Measurements from ENCODE around the gene STAMBPL1.

The STAMBPL1 gene

GRCh38 chr10:88953662-88954061 is 73.6 kb downstream of the STAMBPL1 start:
- no peak for DNase-seq (ENCODE audit: low read depth, low spot score)
- no peak overlapping the region for H3K9ac ChIP-seq (ENCODE audit: insufficient read length, low read depth)
- no peaks in the 10 kb centered on the region for H3K9me3 ChIP-seq (ENCODE audit: insufficient read depth, low read length)
- H3K27me3 ChIP-seq (ENCODE audit: insufficient read depth, insufficient read length) = no peaks in the 10 kb centered on the region
- H3K36me3 ChIP-seq (ENCODE audit: insufficient read depth, insufficient read length, low read length) = no peaks in the 10 kb centered on the region
- no peak overlapping the region for H3K4me3 ChIP-seq (ENCODE audit: insufficient read length, low read depth)
- TF ChIP-seq YY1 (IDR thresholded peaks at IDR 0.05; ENCODE audit: insufficient read depth, insufficient read length) (no peak), ZNF274 (IDR thresholded peaks at IDR 0.05; ENCODE audit: low read depth, low read length) (no peak), SUZ12 (IDR thresholded peaks at IDR 0.05; ENCODE audit: extremely low read depth, insufficient read depth, insufficient read length) (no peak)
- H3K4me1 ChIP-seq (ENCODE audit: insufficient read depth, insufficient read length) = no peaks in the 10 kb centered on the region

DNA sequence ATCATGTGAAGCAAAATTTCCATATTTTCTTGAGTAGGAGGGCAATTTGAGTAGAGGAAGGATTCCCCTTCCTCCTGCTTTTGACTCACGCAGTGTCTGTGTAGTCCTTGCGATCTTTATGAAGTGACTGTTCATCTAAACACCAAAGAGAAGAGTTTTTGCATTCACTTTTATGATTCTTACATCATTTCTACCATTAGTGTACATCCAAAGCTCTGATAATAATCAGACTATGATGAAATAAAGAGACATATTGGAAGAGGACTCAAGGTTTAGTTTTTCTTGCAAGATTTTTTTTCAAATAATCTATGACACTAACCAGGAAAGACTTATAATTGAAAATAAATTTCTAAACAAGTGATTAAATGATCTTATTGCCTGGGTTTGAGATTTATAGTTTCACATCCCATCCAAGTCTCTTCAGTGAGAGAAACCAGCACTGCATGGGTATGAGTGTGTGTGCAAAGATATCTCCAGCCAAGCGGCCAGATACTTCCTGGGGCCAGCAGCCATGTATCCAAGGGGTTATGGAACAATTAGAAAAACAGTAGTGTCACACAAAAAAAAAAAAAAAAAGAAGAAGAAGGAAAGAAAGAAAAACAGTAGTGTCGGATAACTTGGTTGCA is 74.5 kb downstream of the STAMBPL1 start:
- no peaks in the 10 kb centered on the region for H3K4me1 ChIP-seq (ENCODE audit: insufficient read depth, insufficient read length)
- no peak overlapping the region for H3K9ac ChIP-seq (ENCODE audit: insufficient read length, low read depth)
- H3K4me3 ChIP-seq (ENCODE audit: insufficient read length, low read depth) = no peak overlapping the region
- TF ChIP-seq ZNF274 (IDR thresholded peaks at IDR 0.05; ENCODE audit: low read depth, low read length) = no peak
- H3K9me3 ChIP-seq (ENCODE audit: insufficient read depth, low read length) = no peaks in the 10 kb centered on the region
- DNase-seq (ENCODE audit: low read depth, low spot score) = no peak
- no peaks in the 10 kb centered on the region for H3K36me3 ChIP-seq (ENCODE audit: insufficient read depth, insufficient read length, low read length)
- H3K27me3 ChIP-seq (ENCODE audit: insufficient read depth, insufficient read length) = no peaks in the 10 kb centered on the region

- no peaks in the 10 kb centered on the region for H3K36me3 ChIP-seq (ENCODE audit: insufficient read depth, insufficient read length, low read length)
- DNase-seq (ENCODE audit: low read depth, low spot score) = no peak
- H3K4me1 ChIP-seq (ENCODE audit: insufficient read depth, insufficient read length) = no peaks in the 10 kb centered on the region
- TF ChIP-seq SUZ12 (IDR thresholded peaks at IDR 0.05; ENCODE audit: extremely low read depth, insufficient read depth, insufficient read length) = no peak
- TF ChIP-seq YY1 (IDR thresholded peaks at IDR 0.05; ENCODE audit: insufficient read depth, insufficient read length) = no peak
- no peak for TF ChIP-seq ZNF274 (IDR thresholded peaks at IDR 0.05; ENCODE audit: low read depth, low read length)
- H3K4me3 ChIP-seq (ENCODE audit: insufficient read length, low read depth) = no peak overlapping the region
- no peak overlapping the region for H3K9ac ChIP-seq (ENCODE audit: insufficient read length, low read depth)
- H3K9me3 ChIP-seq (ENCODE audit: insufficient read depth, low read length) = no peaks in the 10 kb centered on the region
- H3K27me3 ChIP-seq (ENCODE audit: insufficient read depth, insufficient read length) = no peaks in the 10 kb centered on the region
Measured at GRCh38 chr10:88957381-88957780, 77.3 kb downstream of the STAMBPL1 start.

DNA sequence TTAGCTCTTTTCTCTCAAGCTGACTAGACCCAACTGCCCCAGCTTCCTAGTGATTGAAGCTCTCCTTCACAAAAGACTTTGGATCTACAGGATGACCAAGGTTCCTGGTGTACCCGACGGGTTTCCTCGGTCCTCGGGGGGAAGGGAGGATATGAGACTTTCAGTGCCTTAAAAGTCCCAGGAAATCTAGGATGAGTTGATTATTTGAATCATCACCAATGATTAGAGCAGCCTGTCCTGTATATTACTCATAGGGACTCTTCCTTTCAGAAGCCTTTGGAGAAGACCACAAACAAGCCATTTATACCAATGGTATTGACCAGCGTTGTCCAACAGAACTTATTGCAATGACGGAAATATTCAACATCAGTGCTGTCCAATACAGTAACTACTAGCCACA is 78.7 kb downstream of the STAMBPL1 start:
- no peak for DNase-seq (ENCODE audit: low read depth, low spot score)
- TF ChIP-seq ZNF274 (IDR thresholded peaks at IDR 0.05; ENCODE audit: low read depth, low read length) (no peak), YY1 (IDR thresholded peaks at IDR 0.05; ENCODE audit: insufficient read depth, insufficient read length) (no peak), SUZ12 (IDR thresholded peaks at IDR 0.05; ENCODE audit: extremely low read depth, insufficient read depth, insufficient read length) (no peak)

DNA sequence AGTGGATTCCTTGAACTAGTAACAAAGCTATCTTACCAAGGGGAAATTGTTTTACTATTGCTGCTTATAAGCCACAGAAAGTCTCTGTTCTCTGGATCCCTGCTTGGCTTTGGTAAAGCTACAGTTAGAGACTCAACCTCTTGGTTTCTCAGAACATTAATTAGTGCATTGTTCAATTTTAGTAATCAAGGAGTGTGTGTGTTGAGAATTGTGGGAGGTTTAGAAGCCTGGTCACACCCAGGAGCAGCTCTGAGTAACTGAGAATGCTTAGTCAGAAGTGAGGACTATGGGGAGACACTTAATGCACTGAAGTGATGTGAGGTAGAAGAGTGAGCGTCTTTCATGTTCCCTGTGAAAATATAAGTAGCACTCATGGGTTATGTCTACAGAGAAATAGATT is 80.8 kb downstream of the STAMBPL1 start:
- Histone ChIP-seq H3K4me1 (ENCODE audit: insufficient read depth, insufficient read length) (no peaks in the 10 kb centered on the region), H3K36me3 (ENCODE audit: insufficient read depth, insufficient read length, low read length) (no peaks in the 10 kb centered on the region), H3K27me3 (ENCODE audit: insufficient read depth, insufficient read length) (no peaks in the 10 kb centered on the region), H3K4me3 (ENCODE audit: insufficient read length, low read depth) (no peak overlapping the region), H3K9ac (ENCODE audit: insufficient read length, low read depth) (no peak overlapping the region), H3K9me3 (ENCODE audit: insufficient read depth, low read length) (no peaks in the 10 kb centered on the region)
- DNase-seq (ENCODE audit: low read depth, low spot score) = no peak
- no peak for TF ChIP-seq YY1 (IDR thresholded peaks at IDR 0.05; ENCODE audit: insufficient read depth, insufficient read length)
- TF ChIP-seq ZNF274 (IDR thresholded peaks at IDR 0.05; ENCODE audit: low read depth, low read length) = no peak
- TF ChIP-seq SUZ12 (IDR thresholded peaks at IDR 0.05; ENCODE audit: extremely low read depth, insufficient read depth, insufficient read length) = no peak

More for the DNA sequence above, 78.7 kb downstream of the STAMBPL1 start:
- Histone ChIP-seq H3K27me3 (ENCODE audit: insufficient read depth, insufficient read length) (no peaks in the 10 kb centered on the region), H3K36me3 (ENCODE audit: insufficient read depth, insufficient read length, low read length) (no peaks in the 10 kb centered on the region), H3K4me3 (ENCODE audit: insufficient read length, low read depth) (no peak overlapping the region), H3K9ac (ENCODE audit: insufficient read length, low read depth) (no peak overlapping the region), H3K9me3 (ENCODE audit: insufficient read depth, low read length) (no peaks in the 10 kb centered on the region), H3K4me1 (ENCODE audit: insufficient read depth, insufficient read length) (no peaks in the 10 kb centered on the region)

DNA sequence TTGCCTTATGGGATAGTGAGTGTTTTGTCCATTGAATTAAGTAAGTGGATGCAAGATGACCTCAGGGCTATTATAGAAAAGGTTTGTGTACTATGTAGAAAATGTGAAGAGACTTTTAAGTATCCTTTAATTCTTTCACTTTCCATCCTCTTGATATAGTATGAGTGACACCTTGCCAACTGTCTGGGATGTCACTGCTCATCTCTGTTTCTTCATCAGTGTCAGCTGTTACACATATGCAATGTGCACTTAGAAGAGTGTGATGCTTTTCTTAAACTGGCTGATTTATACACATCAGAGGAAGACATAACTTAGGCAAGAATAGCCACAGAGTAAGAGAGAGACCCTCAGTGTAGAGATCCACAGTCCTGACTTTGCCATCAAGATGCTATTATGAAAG is 81.2 kb downstream of the STAMBPL1 start:
- DNase-seq (ENCODE audit: low read depth, low spot score) = no peak
- H3K9ac ChIP-seq (ENCODE audit: insufficient read length, low read depth) = no peak overlapping the region
- no peaks in the 10 kb centered on the region for H3K9me3 ChIP-seq (ENCODE audit: insufficient read depth, low read length)
- TF ChIP-seq ZNF274 (IDR thresholded peaks at IDR 0.05; ENCODE audit: low read depth, low read length) (no peak), SUZ12 (IDR thresholded peaks at IDR 0.05; ENCODE audit: extremely low read depth, insufficient read depth, insufficient read length) (no peak), YY1 (IDR thresholded peaks at IDR 0.05; ENCODE audit: insufficient read depth, insufficient read length) (no peak)
- H3K27me3 ChIP-seq (ENCODE audit: insufficient read depth, insufficient read length) = no peaks in the 10 kb centered on the region
- H3K36me3 ChIP-seq (ENCODE audit: insufficient read depth, insufficient read length, low read length) = no peaks in the 10 kb centered on the region
- no peaks in the 10 kb centered on the region for H3K4me1 ChIP-seq (ENCODE audit: insufficient read depth, insufficient read length)
- H3K4me3 ChIP-seq (ENCODE audit: insufficient read length, low read depth) = no peak overlapping the region

- H3K9me3 ChIP-seq (ENCODE audit: insufficient read depth, low read length) = no peaks in the 10 kb centered on the region
- TF ChIP-seq YY1 (IDR thresholded peaks at IDR 0.05; ENCODE audit: insufficient read depth, insufficient read length) (no peak), SUZ12 (IDR thresholded peaks at IDR 0.05; ENCODE audit: extremely low read depth, insufficient read depth, insufficient read length) (no peak), ZNF274 (IDR thresholded peaks at IDR 0.05; ENCODE audit: low read depth, low read length) (no peak)
- H3K36me3 ChIP-seq (ENCODE audit: insufficient read depth, insufficient read length, low read length) = no peaks in the 10 kb centered on the region
- H3K9ac ChIP-seq (ENCODE audit: insufficient read length, low read depth) = no peak overlapping the region
- no peaks in the 10 kb centered on the region for H3K4me1 ChIP-seq (ENCODE audit: insufficient read depth, insufficient read length)
- H3K27me3 ChIP-seq (ENCODE audit: insufficient read depth, insufficient read length) = no peaks in the 10 kb centered on the region
- no peak overlapping the region for H3K4me3 ChIP-seq (ENCODE audit: insufficient read length, low read depth)
- DNase-seq (ENCODE audit: low read depth, low spot score) = no peak
Measured at GRCh38 chr10:88962336-88962735, 82.3 kb downstream of the STAMBPL1 start.

Data from NT2/D1 (cell line).